ENCODE measurements around the gene TRIM33. TPM values are rescaled to one million over a fixed set of nuclear protein-coding genes. Genes with fewer than 3 reads are reported as not detected.
"Not testable (repeated sequence)": the region's sequence is repeated elsewhere in the genome, so short reads cannot be mapped to it uniquely, and the experiment has no call there.

Gene TRIM33
- polyA plus RNA-seq, 12 donors, result 17.4 to 98.9 (median 24.7) TPM

DNA sequence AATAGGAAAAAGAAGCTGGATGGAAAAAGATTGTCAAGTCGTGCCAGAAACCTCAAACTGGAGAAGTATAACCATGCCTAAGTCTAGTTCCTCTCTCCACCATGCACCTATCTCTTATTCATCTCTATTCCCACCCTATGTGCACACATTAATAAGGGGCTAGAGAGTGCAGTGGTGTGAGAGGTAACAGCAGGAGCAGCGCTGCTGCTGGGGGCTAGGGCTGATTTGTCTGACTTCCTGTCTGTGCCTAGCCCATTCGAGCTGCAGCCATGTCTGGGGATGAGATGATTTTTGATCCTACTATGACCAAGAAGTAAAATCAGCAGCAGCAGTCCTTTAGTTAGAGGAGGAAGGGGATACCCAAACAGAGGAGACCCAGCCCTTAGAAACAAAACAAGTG, 43.0 kb downstream of the TRIM33 start:
- no peak for DNase-seq

GRCh38 chr1:114467491-114467890, 43.5 kb downstream of the TRIM33 start:
- DNase-seq, result no peak

DNA sequence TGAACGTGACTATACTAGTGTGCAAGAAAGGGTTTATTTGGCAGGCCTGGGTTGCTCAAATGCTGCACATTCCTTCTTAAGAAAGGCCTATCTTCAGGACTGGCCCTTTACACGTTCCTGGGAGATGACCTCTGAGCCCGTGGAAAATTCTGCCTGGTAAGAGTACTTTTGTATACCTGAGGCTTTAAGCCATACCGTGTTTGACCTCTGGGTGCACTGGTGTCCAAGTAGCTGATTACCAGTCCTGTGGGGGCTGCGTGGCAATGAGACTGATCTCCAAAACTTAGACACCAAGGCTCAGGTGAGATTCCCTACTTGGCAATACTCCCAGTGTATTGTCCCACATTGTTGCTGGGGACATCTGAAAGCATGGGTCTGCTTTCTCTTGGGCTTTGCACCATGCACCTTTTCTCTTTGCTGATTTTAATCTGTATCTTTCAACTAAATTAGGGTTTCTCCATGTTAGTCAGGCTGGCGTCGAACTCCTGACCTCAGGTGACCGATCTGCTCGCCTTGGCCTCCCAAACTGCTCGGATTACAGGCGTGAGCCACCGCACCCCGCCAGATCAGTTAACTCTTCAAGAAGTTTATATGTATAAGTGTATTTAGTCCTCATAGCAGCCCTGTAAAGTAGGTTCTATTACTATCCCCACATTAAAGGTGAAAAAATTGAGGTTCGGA, 44.5 kb downstream of the TRIM33 start:
- DNase-seq, result no peak

DNA sequence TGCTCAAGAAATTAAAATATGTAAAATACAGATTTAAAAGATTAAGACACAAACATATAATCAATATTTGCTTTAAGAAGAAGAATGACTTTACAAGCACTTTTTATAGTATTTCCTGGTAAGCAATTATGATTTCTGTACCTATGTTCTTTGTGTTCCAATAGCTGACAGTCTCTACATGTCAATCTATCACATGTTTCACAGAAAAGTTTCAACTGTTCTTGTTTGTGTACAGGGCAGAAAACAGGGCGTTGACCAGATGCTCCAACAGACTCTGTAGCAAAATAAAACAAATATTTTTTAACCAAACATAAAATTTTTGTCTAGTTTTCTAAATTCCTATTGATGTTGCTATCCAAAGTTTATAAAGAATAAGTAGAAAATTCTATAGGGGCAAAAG, 48.0 kb downstream of the TRIM33 start:
- no peak for DNase-seq

GRCh38 chr1:114462341-114462740, 48.7 kb downstream of the TRIM33 start:
- DNase-seq, result no peak

- no peak for DNase-seq
Observed at GRCh38 chr1:114458237-114458777, 52.7 kb downstream of the TRIM33 start.

- DNase-seq, result no peak
Observed at GRCh38 chr1:114457675-114458236, 53.2 kb downstream of the TRIM33 start.

DNA sequence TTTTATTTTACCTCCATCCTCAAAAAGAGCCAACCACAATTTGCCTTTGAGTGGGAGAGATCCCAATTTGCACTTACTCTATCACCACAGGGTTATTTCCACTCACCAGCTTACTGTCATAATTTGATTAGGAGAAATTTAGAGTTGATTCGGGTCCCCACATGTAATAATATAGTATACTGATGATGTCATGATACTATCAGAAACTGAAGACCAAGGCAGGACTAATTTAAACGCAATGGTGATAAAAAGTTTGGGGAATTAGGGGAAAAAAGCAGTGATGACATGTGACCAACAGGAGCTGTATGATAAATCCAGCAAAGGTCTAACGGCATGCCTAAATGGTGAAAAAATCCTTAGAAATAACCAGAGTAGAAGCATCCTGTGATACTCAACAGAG, 54.4 kb downstream of the TRIM33 start:
- DNase-seq, result no peak

- DNase-seq, result no peak
Observed at GRCh38 chr1:114455102-114455785, 55.8 kb downstream of the TRIM33 start.

GRCh38 chr1:114454539-114454938, 56.5 kb downstream of the TRIM33 start:
- DNase-seq, result no peak

GRCh38 chr1:114453361-114453784, 57.6 kb downstream of the TRIM33 start:
- no peak for DNase-seq

DNA sequence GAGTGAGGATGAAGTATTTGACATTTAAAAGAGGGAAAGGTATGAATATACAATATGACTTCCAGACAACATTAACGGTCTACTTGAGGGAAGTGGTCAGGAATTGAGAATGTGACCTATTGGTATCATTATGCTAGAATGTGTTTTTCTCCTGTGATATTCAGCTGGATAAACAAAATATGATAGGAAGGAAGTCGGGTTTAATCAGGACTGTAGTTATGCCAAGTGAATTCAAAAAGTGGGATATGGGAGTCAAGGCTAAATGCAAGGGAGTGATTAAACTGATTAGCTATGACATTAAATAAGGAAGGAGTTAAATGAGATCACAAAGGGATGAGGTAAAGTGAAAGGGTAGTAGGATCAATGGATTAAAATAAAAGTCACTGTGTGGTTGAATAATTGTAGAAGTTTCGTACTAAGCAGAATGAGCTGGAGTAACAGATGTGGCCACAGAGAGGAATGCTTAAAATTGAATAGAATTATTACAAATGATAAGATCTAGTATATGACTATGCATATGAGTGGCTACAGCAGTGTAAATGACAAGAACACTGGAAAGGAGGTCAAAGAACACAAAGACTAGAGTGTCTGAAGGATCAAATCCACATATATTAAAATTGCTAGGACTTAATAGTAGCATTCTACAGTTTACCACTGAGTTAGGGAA, 62.5 kb downstream of the TRIM33 start:
- DNase-seq, result no peak

DNA sequence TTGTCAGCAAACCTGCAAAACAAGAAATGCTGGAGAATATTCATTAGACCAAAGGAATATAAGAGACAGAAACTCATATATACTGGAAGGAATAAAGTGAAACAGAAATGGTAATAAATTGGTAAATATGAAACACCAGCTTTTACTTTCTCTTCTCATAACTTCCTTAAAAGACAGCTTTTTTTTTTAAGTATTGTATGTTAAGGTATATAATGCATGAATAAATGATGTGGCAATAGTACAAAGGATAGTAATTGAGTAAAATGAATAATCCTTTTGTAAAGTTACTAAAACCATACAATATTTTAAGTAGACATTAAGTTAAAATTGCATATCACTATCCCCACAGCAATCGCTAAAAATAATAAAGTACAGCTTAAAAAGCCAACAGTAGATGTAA, 64.8 kb downstream of the TRIM33 start:
- DNase-seq, result no peak

- DNase-seq, result not testable (repeated sequence)
Observed at GRCh38 chr1:114443226-114443625, 67.8 kb downstream of the TRIM33 start.

DNA sequence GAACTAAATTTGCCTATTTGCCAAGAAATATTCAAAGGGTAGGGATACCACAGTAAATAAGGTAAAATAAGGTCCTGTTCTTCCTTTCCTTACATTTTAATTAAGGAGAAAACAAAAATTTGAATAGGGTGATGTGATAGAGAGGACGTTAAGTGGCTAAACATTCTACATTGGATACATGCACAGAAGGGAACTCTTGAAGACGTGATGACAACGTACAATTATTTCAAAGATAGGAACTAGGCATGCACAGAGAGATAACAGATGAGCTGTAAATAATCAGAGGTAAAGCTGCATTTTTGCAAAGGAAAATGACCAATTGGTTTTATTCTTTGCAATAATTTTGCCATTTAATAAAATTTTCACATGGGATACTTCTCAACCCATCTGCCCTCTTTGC, 69.7 kb downstream of the TRIM33 start:
- DNase-seq, result no peak

DNA sequence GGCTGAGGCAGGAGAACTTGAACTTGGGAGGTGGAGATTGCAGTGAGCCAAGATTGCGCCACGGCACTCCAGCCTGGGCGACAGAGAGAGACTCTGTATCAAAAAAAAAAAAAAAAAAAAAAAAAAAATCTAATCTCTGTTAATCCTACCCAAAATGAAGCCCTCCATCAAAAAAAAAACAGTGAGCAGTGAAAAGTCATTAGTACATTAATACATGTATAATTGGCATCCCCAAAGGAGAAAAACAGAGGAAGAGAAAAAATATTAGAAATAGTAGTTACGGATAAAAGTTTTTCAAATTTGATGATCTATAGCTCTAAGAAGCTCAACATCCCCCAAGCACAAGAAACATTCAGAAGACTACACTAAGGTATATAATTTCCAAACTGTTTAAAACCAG, 71.6 kb downstream of the TRIM33 start:
- no peak for DNase-seq

GRCh38 chr1:114437812-114438211, 73.2 kb downstream of the TRIM33 start:
- no peak for DNase-seq

GRCh38 chr1:114436799-114437198, 74.2 kb downstream of the TRIM33 start:
- no peak for DNase-seq

DNA sequence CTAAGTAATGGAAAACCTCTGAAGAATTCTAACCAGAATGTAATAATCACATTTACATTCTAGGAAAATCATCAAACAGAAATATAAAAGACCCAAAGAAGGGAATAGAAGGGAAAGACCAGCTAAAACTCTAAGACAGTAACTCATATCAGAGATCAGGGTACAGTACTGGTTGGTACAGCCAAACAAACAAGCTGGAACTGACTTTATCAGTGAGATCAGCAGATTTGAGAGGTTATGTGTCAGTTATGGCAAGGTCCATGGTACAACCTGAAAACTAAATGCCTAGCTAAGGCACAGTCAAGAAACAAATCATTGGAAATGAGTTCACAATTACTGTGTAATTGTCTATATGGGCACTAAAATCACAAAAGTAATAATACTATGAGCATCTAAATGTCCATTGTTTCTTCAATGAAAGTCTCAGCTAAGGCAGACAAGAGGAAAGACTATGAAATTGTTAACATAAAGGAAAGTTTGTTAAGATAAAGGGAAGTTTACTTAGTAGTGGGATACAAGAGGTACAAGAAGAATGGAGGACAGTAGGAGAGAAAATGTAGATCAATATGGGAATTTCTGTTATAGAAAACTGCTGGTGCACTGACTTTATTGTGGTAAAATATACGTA, 75.8 kb downstream of the TRIM33 start:
- no peak for DNase-seq

- no peak for DNase-seq
Observed at GRCh38 chr1:114431026-114431425, 80.0 kb downstream of the TRIM33 start.

GRCh38 chr1:114428083-114428754, 82.8 kb downstream of the TRIM33 start:
- peak; percentile 12 for DNase-seq

Measured in muscle of arm (tissue), 12 donors.